AG10803 (cell line): ENCODE measurements around the gene SYCE1.

Experiments used
- DNase-seq: peaks from one replicate; pipeline ENCODE4 v3.0.0; 2010; ENCODE audit warnings: low read depth
- H3K4me3 ChIP-seq: 2 replicates; pipeline ENCODE4 v1.5.1; 2011; ENCODE audit warnings: mild to moderate bottlenecking, low read length, control low read depth
- CTCF ChIP-seq: conservative IDR thresholded peaks from 2 replicates; pipeline ENCODE4 v1.5.1; 2011; ENCODE audit warnings: mild to moderate bottlenecking, low read length, control low read depth, inconsistent platforms

SYCE1 gene

GRCh38 chr10:133529576-133529946 lies 35.8 kb downstream of the SYCE1 start:
- DNase-seq: no peak
- H3K4me3 ChIP-seq: no peak overlapping the region
- TF ChIP-seq CTCF: no peak

GRCh38 chr10:133528845-133529575 lies 36.4 kb downstream of the SYCE1 start:
- TF ChIP-seq CTCF: no peak
- H3K4me3 ChIP-seq: peak overlapping the region; percentile 41
- DNase-seq: peak; percentile 17

GRCh38 chr10:133528296-133528844 lies 37.0 kb downstream of the SYCE1 start:
- DNase-seq: no peak
- H3K4me3 ChIP-seq: peak overlapping the region; percentile 41
- TF ChIP-seq CTCF: no peak

- TF ChIP-seq CTCF: no peak
- peak overlapping the region; percentile 27; the same call in 1 of the 2 replicates for H3K4me3 ChIP-seq
- no peak for DNase-seq
Measured at GRCh38 chr10:133527771-133528271, 37.6 kb downstream of the SYCE1 start.

- DNase-seq: no peak
- H3K4me3 ChIP-seq: peak within 1 kb of the TSS; percentile 27; the same call in 1 of the 2 replicates
- TF ChIP-seq CTCF: no peak
Measured at GRCh38 chr10:133526957-133527588, 38.3 kb downstream of the SYCE1 start, which contains the start of gene CYP2E1. TSS of gene CYP2E1 (plus strand) at chr10:133527363. CDS start at chr10:133527396, 33 bp downstream.

GRCh38 chr10:133525444-133525843 lies 39.9 kb downstream of the SYCE1 start:
- DNase-seq: no peak
- no peak for TF ChIP-seq CTCF
- no peak overlapping the region for H3K4me3 ChIP-seq
